Keratinocyte (primary cell): Measurements from ENCODE around the gene PADI1.

Experiments used
- CTCF ChIP-seq, 3 experiments: IDR thresholded peaks in 1 of 3; conservative IDR thresholded peaks in 1 of 3; optimal IDR thresholded peaks in 1 of 3; 2 replicates in 2 of 3; 3 replicates in 1 of 3; pipeline versions ENCODE3 to v1.5.1; 2011; ENCODE audit warnings: low read length in 3 of 3, mild to moderate bottlenecking in 3 of 3, moderate library complexity in 2 of 3, control low read depth in 1 of 3, inconsistent platforms in 1 of 3; ENCODE audit not compliant: insufficient read depth in 2 of 3; ENCODE audit errors: extremely low read depth in 1 of 3
- EZH2 ChIP-seq: IDR thresholded peaks from one replicate; pipeline ENCODE4 v1.6.1; 2012; ENCODE audit warnings: inconsistent platforms, mild to moderate bottlenecking, low read length, moderate library complexity

DNA sequence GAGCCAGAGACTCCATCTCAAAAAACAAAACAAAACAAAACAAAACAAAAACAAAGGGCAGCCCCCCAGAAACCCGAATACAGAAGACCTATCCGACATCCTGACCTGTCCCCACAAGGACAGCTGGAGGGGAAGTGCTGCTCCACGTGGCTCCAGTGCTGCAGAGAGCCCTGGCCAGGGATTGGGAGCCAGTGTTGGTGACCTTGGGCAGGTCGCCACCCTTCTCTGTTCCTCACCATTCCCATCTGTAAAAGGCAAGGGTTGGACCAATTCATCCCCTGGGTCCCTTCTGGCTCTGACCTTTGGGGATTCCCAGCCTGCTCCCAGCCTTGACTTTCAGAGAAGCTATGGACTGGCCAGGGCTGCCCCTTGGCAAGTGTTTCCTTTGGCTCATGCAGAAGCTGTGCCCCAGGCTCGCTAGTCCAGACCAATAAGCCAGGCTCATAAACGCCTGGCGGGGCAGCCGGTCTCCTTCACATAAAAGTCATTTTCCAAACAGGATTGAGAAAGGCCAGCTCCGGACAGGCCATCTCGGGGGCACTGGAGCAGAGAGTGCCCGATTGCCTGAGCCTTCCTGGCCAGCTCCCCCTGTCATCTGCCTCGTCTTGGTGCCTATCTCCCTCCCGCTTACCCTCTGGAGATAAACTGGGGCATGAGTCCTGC lies 20.0 kb upstream of the PADI1 start:
- no peak for TF ChIP-seq EZH2
- TF ChIP-seq CTCF (optimal IDR thresholded peaks at IDR 0.05 in 1 of 3, IDR thresholded peaks at IDR 0.05 in 1 of 3, conservative IDR thresholded peaks at IDR 0.05 in 1 of 3; ENCODE audit: extremely low read depth in 1 of 3, insufficient read depth in 2 of 3, low read length in 3 of 3): no peak
